PC-9 (cell line): ENCODE data around the gene SCAMP1. TPM values are rescaled to one million over a fixed set of nuclear protein-coding genes. Genes with fewer than 3 reads are reported as not detected.

Source experiments
- BruUV-seq: library from RNA; stranded (reverse); fragments of 400-500 nt; replicated peaks from 2 replicates; lab custom pipeline; 2021; lab: Mats Ljungman, UMichigan
- CTCF ChIA-PET: fragments of 300-600 bp; sonication (Branson Sonifier 250); formaldehyde crosslinking; loops from one replicate; lab custom pipeline; 2022; ENCODE audit warnings: antibody characterized with exemption; lab: Charles Lee
- POLR2A ChIA-PET: fragments of 300-600 bp; sonication (Branson Sonifier 250); formaldehyde crosslinking; loops from one replicate; lab custom pipeline; 2022; ENCODE audit warnings: antibody characterized with exemption; ENCODE audit not compliant: unreplicated experiment; lab: Charles Lee
- DNase-seq, 2 experiments: peaks; one replicate each; pipeline versions ENCODE4 v3.0.0 to v3.0.0-alpha.2; 2015 to 2022; ENCODE audit warnings: mixed read lengths in 1 of 2
- H2AFZ ChIP-seq: fragments of 200-600 bp; sonication (generic); 2 replicates; pipeline ENCODE4 v1.8.1; 2017; ENCODE audit warnings: antibody characterized with exemption
- H3F3A ChIP-seq: fragments of 200-600 bp; sonication (generic); 2 replicates; pipeline ENCODE4 v1.8.1; 2017; ENCODE audit warnings: antibody characterized with exemption, mild to moderate bottlenecking, low read depth; ENCODE audit not compliant: insufficient read depth
- H3K27ac ChIP-seq: fragments of 200-600 bp; sonication (generic); 2 replicates; pipeline ENCODE4 v1.6.1; 2016; ENCODE audit warnings: mixed run types
- H3K27me3 ChIP-seq: fragments of 200-600 bp; sonication (generic); 2 replicates; pipeline ENCODE4 v1.6.1; 2016; ENCODE audit warnings: low read depth, mixed run types; ENCODE audit not compliant: insufficient read depth
- H3K36me3 ChIP-seq: fragments of 200-600 bp; sonication (generic); 2 replicates; pipeline ENCODE4 v1.6.1; 2016; ENCODE audit warnings: low read depth, mixed run types
- H3K4me1 ChIP-seq: fragments of 200-600 bp; sonication (generic); replicated peaks from 2 replicates; pipeline ENCODE4 v1.6.1; 2016; ENCODE audit warnings: mixed run types; ENCODE audit not compliant: insufficient read depth
- H3K4me2 ChIP-seq: fragments of 200-600 bp; sonication (generic); 2 replicates; pipeline ENCODE4 v1.6.1; 2017; ENCODE audit warnings: mixed run types
- H3K4me3 ChIP-seq: fragments of 200-600 bp; sonication (generic); 2 replicates; pipeline ENCODE4 v1.6.1; 2016; ENCODE audit warnings: mixed run types
- H3K79me2 ChIP-seq: fragments of 200-600 bp; sonication (generic); 2 replicates; pipeline ENCODE4 v1.6.1; 2017; ENCODE audit warnings: low read depth, mixed run types
- H3K9me2 ChIP-seq: fragments of 200-600 bp; sonication (generic); 2 replicates; pipeline ENCODE4 v1.8.1; 2017; ENCODE audit warnings: mild to moderate bottlenecking; ENCODE audit not compliant: insufficient read depth
- H3K9me3 ChIP-seq: fragments of 200-600 bp; sonication (generic); 2 replicates; pipeline ENCODE4 v1.8.1; 2016; ENCODE audit warnings: low read depth; ENCODE audit not compliant: insufficient read depth
- H4K20me1 ChIP-seq: fragments of 200-600 bp; sonication (generic); 2 replicates; pipeline ENCODE4 v1.8.1; 2017; ENCODE audit not compliant: insufficient read depth
- CTCF ChIP-seq: fragments of 200-600 bp; sonication (generic); conservative IDR thresholded peaks from 2 replicates; pipeline ENCODE4 v1.6.1; 2017; ENCODE audit warnings: mixed run types, antibody characterized with exemption, mild to moderate bottlenecking, moderate library complexity
- EZH2 ChIP-seq: fragments of 200-600 bp; sonication (generic); IDR thresholded peaks from 2 replicates; pipeline ENCODE4 v1.8.0; 2017; ENCODE audit warnings: antibody characterized with exemption, low read depth
- intact Hi-C: fragments of 100-400 bp; cut with micrococcal nuclease; formaldehyde crosslinking; loops from one replicate; pipeline ENCODE4 v1.10.0; 2022; ENCODE audit not compliant: unreplicated experiment
- total RNA-seq: library from RNA; stranded (reverse); gene quantifications from 2 replicates; pipeline ENCODE4 v1.2.3, GENCODE V29; 2021

SCAMP1 gene
- total RNA-seq, 1 experiment from 2014 or later = 38.7 TPM

DNA sequence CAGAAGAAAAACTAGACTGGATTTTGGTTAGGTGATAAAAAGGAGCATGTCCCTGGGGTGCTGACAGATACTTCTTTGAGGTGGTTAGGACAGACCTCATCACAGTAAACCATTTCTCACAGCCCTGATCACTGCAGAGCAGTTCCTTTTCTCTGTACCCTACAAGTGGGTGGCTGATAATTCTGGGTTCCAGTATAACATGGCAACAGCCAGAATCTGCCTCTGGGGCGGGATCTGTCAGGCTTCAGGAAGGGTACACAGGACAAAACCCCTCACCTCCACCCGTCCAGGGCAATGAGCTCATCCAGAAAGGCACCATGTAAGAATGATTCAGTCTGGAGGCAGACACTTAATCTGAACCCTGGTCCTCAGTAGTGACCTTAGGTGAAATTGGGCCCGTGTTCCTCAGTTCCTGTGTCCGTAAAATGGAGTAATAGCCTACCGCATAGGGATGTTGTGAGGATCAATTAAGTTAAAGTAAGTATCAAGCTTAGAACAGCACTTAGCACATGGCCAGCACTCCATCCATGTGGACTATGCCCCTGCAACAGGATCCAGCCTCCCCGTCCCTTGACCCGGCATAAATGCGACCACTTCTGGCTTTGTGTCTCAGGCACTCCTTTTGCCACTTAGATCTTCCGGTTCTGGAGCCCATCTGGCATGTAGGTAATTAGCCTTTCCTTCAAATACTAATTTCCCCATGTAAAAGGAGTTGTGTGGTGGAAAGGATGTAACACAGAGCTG is 159.0 kb downstream of the SCAMP1 start:
- TF ChIP-seq CTCF = no peak
- TF ChIP-seq EZH2 = no peak
- intact Hi-C loops = no loop called here
- POLR2A ChIA-PET = interaction anchor here (0.6 kb wide), 1 partner anchor 9 kb away, joined by 3 read pairs; no protein-coding TSS in a partner anchor
- Histone ChIP-seq H4K20me1 (no peaks in the 10 kb centered on the region), H3K27me3 (no peaks in the 10 kb centered on the region), H3K36me3 (no peaks in the 10 kb centered on the region), H3F3A (peaks cover 14% of the 10 kb centered on the region; the same call in 1 of the 2 replicates), H3K4me1 (peaks cover 24% of the 10 kb centered on the region), H3K9me2 (no peaks in the 10 kb centered on the region), H2AFZ (no peak overlapping the region), H3K9me3 (no peaks in the 10 kb centered on the region; the same call in 1 of the 2 replicates), H3K27ac (peak overlapping the region; percentile 81), H3K4me2 (peak overlapping the region; percentile 68), H3K79me2 (0 out of 2 replicates have a peak, but pooled peaks cover 7% of the 10 kb centered on the region), H3K4me3 (no peak overlapping the region)
- CTCF ChIA-PET = interaction anchor here (0.7 kb wide), 1 partner anchor 13 kb away, joined by 3 read pairs; no protein-coding TSS in a partner anchor
- no peak for DNase-seq
- BruUV-seq = no TSS peak

- TF ChIP-seq EZH2 (no peak), CTCF (no peak)
- Histone ChIP-seq H4K20me1 (no peaks in the 10 kb centered on the region), H3K4me1 (peaks cover 26% of the 10 kb centered on the region), H3K36me3 (no peaks in the 10 kb centered on the region), H3F3A (peaks cover 11% of the 10 kb centered on the region; the same call in 1 of the 2 replicates), H3K4me2 (no peak overlapping the region), H3K27ac (no peak overlapping the region), H3K79me2 (peaks cover 10% of the 10 kb centered on the region; the same call in 1 of the 2 replicates), H3K9me2 (no peaks in the 10 kb centered on the region), H3K27me3 (no peaks in the 10 kb centered on the region), H2AFZ (no peak overlapping the region), H3K9me3 (no peaks in the 10 kb centered on the region; the same call in 1 of the 2 replicates), H3K4me3 (no peak overlapping the region)
- intact Hi-C loops = no loop called here
- ChIA-PET POLR2A (no interaction called here), CTCF (no interaction called here)
- DNase-seq = no peak
- no TSS peak for BruUV-seq
Observed at GRCh38 chr5:78521455-78521854, 161.0 kb downstream of the SCAMP1 start.

DNA sequence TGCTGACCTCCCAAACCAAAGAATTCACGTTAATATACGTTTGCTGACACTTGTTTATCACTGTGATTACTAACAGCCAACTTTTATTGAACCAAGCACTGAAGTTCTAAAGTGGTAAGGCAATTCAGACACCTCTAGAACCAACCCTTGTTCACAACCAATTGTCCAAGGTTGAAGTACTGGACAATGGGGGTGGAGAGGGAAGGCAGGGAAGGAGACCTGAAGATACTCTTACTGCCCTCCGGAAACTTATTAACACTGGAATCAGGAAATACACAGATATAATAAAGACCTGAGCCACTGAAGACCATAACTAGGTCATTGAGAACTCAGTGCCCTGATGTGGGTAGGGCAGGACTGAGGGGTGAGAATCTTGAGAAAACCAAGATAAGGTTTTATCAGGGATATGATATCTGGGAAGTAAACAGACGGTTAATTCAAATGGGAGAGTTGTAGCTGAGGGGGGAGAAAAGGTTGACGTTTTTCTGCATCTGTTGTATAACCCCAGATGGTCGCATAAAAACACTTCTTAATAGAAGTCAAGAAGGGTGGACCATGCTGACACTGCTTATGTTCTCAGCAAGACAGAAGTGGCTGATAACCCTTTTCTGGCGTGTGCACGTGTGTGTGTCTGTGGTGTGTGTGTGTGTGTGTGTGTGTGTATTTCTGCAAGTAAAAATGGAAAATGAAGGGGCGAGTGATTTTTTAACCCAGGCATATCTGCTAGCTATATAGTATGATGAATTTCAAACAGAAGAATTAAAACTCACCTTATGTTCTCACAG is 162.3 kb downstream of the SCAMP1 start:
- Histone ChIP-seq H3K9me2 (no peaks in the 10 kb centered on the region), H2AFZ (no peak overlapping the region), H3K79me2 (peaks cover 17% of the 10 kb centered on the region; the same call in 1 of the 2 replicates), H3K4me2 (no peak overlapping the region), H3K27me3 (no peaks in the 10 kb centered on the region), H3K4me1 (peaks cover 36% of the 10 kb centered on the region), H4K20me1 (no peaks in the 10 kb centered on the region), H3K4me3 (no peak overlapping the region), H3K27ac (no peak overlapping the region), H3K36me3 (no peaks in the 10 kb centered on the region), H3F3A (peaks cover 11% of the 10 kb centered on the region; the same call in 1 of the 2 replicates), H3K9me3 (no peaks in the 10 kb centered on the region; the same call in 1 of the 2 replicates)
- no TSS peak for BruUV-seq
- DNase-seq = no peak
- CTCF ChIA-PET = no interaction called here
- POLR2A ChIA-PET = no interaction called here
- no peak for TF ChIP-seq EZH2
- TF ChIP-seq CTCF = no peak
- intact Hi-C loops = no loop called here
